B cell (primary cell): ENCODE measurements around the gene KSR2. TPM values are rescaled to one million over a fixed set of nuclear protein-coding genes. Genes with fewer than 3 reads are reported as not detected.

Experiments used
- ATAC-seq: fragments of 200-7000 bp; cut with Tn5 transposase; one replicate; pipeline ENCODE4 v1.10.0; 2021; ENCODE audit warnings: low read depth, mild to moderate bottlenecking, moderate number of reproducible peaks, moderate library complexity
- CTCF ChIA-PET: fragments of 350-600 bp; sonication (Branson Sonifier 250); formaldehyde crosslinking; loops from one replicate; lab custom pipeline; 2021; ENCODE audit warnings: antibody characterized with exemption, inconsistent platforms; lab: Charles Lee
- POLR2A ChIA-PET: fragments of 350-600 bp; sonication (Branson Sonifier 250); formaldehyde crosslinking; loops from one replicate; lab custom pipeline; 2021; ENCODE audit warnings: antibody characterized with exemption; lab: Charles Lee
- DNase-seq: peaks from one replicate; pipeline ENCODE4 v3.0.0; 2013
- H2AFZ ChIP-seq: 2 replicates; pipeline ENCODE4 v1.6.1; 2012; ENCODE audit warnings: mild to moderate bottlenecking, low read depth, low read length; ENCODE audit not compliant: insufficient read depth, poor library complexity, severe bottlenecking
- H3K27ac ChIP-seq, 2 donors: 1 replicate in 1 of 2; 2 replicates in 1 of 2; pipeline ENCODE4 v1.5.1; 2012 to 2013; ENCODE audit warnings: low read length in 2 of 2, mild to moderate bottlenecking in 2 of 2, moderate library complexity in 1 of 2
- H3K27me3 ChIP-seq, 4 experiments: fragments of 200-600 bp in 1 of 4; sonication (generic) in 1 of 4; replicated peaks in 1 of 4; 1 replicate in 2 of 4; 2 replicates in 2 of 4; pipeline versions ENCODE4 v1.6.1 to v1.7.0; 2013 to 2016; ENCODE audit warnings: low read length in 3 of 4, mild to moderate bottlenecking in 2 of 4, mixed read lengths in 1 of 4, moderate library complexity in 1 of 4; ENCODE audit not compliant: insufficient read depth in 4 of 4, control insufficient read depth in 3 of 4; ENCODE audit errors: control extremely low read depth in 1 of 4
- H3K36me3 ChIP-seq, 2 experiments: replicated peaks in 1 of 2; 1 replicate in 1 of 2; 2 replicates in 1 of 2; pipeline versions ENCODE4 v1.6.1 to v1.7.1; 2013; ENCODE audit warnings: low read length in 1 of 2; ENCODE audit not compliant: insufficient read depth in 2 of 2, control insufficient read depth in 1 of 2; ENCODE audit errors: control extremely low read depth in 1 of 2, extremely low read depth in 1 of 2
- H3K4me1 ChIP-seq, 2 donors: fragments of 200-600 bp in 1 of 2; sonication (generic) in 1 of 2; 1 replicate in 1 of 2; 2 replicates in 1 of 2; pipeline versions ENCODE4 v1.5.1 to v1.6.1; 2013 to 2017; ENCODE audit warnings: low read length in 2 of 2; ENCODE audit not compliant: control insufficient read depth in 2 of 2, insufficient read depth in 2 of 2
- H3K4me2 ChIP-seq: replicated peaks from 2 replicates; pipeline ENCODE3; 2012; ENCODE audit warnings: mild to moderate bottlenecking, low read depth, low read length; ENCODE audit not compliant: poor library complexity, severe bottlenecking
- H3K4me3 ChIP-seq, 5 experiments: fragments of 200-600 bp in 1 of 5; sonication (generic) in 1 of 5; 1 replicate in 3 of 5; 2 replicates in 2 of 5; pipeline versions ENCODE4 v1.5.1 to v1.7.0; 2011 to 2016; ENCODE audit warnings: low read length in 4 of 5, mild to moderate bottlenecking in 4 of 5, low read depth in 2 of 5, control low read depth in 1 of 5, moderate library complexity in 1 of 5; ENCODE audit not compliant: insufficient read depth in 1 of 5; ENCODE audit errors: control extremely low read depth in 1 of 5, extremely low read depth in 1 of 5
- H3K79me2 ChIP-seq: fragments of 200-600 bp; sonication (generic); one replicate; pipeline ENCODE4 v1.6.0; 2016; ENCODE audit warnings: low read length; ENCODE audit not compliant: control insufficient read depth, insufficient read depth
- H3K9ac ChIP-seq: fragments of 200-600 bp; sonication (generic); 2 replicates; pipeline ENCODE4 v1.6.1; 2017; ENCODE audit warnings: mild to moderate bottlenecking, low read length, moderate library complexity
- H3K9me3 ChIP-seq, 3 donors: one replicate each; pipeline versions ENCODE4 v1.6.1 to v1.7.1; 2013; ENCODE audit warnings: low read length in 2 of 3; ENCODE audit not compliant: control insufficient read depth in 2 of 3, insufficient read depth in 1 of 3; ENCODE audit errors: control extremely low read depth in 1 of 3
- H4K20me1 ChIP-seq: 2 replicates; pipeline ENCODE4 v1.6.0; 2012; ENCODE audit warnings: mild to moderate bottlenecking, low read length; ENCODE audit not compliant: insufficient read depth, control insufficient read depth, poor library complexity, severe bottlenecking
- H3K27ac Mint-ChIP-seq: one replicate; pipeline ENCODE4 v1.8.0; 2021; ENCODE audit warnings: mixed read lengths
- H3K27me3 Mint-ChIP-seq: one replicate; pipeline ENCODE4 v1.8.0; 2021; ENCODE audit warnings: mixed read lengths
- H3K4me1 Mint-ChIP-seq: one replicate; pipeline ENCODE4 v1.8.0; 2021; ENCODE audit warnings: mixed read lengths
- H3K4me3 Mint-ChIP-seq: one replicate; pipeline ENCODE4 v1.8.0; 2021; ENCODE audit warnings: mixed read lengths
- H3K9me3 Mint-ChIP-seq: one replicate; pipeline ENCODE4 v1.8.0; 2022; ENCODE audit warnings: mixed read lengths; ENCODE audit not compliant: insufficient read depth
- CTCF ChIP-seq: fragments of 200-600 bp; IDR thresholded peaks from one replicate; pipeline ENCODE4 v1.8.0; 2022; ENCODE audit warnings: antibody characterized with exemption, mild to moderate bottlenecking
- EZH2 ChIP-seq: IDR thresholded peaks from 2 replicates; pipeline ENCODE4 v1.6.1; 2012; ENCODE audit warnings: borderline replicate concordance, low read depth, mild to moderate bottlenecking, moderate library complexity, low read length; ENCODE audit not compliant: insufficient read depth, poor library complexity, severe bottlenecking
- WGBS: methylation state at CpG from one replicate; pipeline ENCODE4 v1.1.5; 2013; ENCODE audit warnings: missing lambda C conversion rate; ENCODE audit not compliant: insufficient coverage; 5-methylcytosine and 5-hydroxymethylcytosine counted together
- intact Hi-C: fragments of 100-400 bp; cut with micrococcal nuclease; formaldehyde crosslinking; loops from one replicate; pipeline ENCODE4 v1.10.0; 2022
- polyA plus RNA-seq: library from polyadenylated mRNA; depleted of rRNA; stranded (reverse); fragments of >200 nt; gene quantifications from 2 replicates; pipeline ENCODE4 v1.2.3, GENCODE V29; 2012
- total RNA-seq, 2 donors: library from RNA; stranded (reverse); fragments of 120-200 nt in 1 of 2; gene quantifications; 1 replicate in 1 of 2; 2 replicates in 1 of 2; pipeline versions ENCODE4 v1.2.3 to v1.2.4, GENCODE V29; 2013 to 2022

Gene KSR2
- total and polyA plus RNA-seq, 2 donors (not counting 1 experiment from before 2014, with no cell fraction given): not detected

DNA sequence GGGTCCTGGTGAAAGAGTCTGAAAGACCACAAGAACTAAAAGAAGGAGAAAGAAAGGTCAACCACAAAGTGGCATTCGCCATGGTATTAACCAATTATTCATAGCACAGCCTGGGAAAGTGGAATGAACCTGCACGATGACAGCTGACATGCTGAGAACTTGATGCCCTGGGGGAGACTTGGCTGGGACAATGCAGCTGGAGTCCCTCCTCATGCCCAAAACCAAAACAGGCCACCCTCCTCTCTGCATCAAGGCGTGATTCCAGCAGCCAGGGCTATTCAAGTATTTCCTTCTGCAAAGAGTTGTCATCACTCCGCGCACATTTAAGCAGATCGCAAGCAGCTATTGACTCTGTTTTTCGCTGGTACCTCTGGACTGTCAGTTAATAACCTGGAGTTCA is 440.3 kb downstream of the KSR2 start:
- Histone ChIP-seq H3K27ac (no peak overlapping the region), H4K20me1 (no peaks in the 10 kb centered on the region), H3K4me1 (no peaks in the 10 kb centered on the region), H3K9ac (no peak overlapping the region), H3K9me3 (peaks cover 0 to 4% (median 0%) of the 10 kb centered on the region in 3 donors), H2AFZ (no peak overlapping the region), H3K36me3 (no peaks in the 10 kb centered on the region), H3K79me2 (no peaks in the 10 kb centered on the region), H3K4me2 (no peak overlapping the region), H3K4me3 (no peak overlapping the region), H3K27me3 (no peaks in the 10 kb centered on the region)
- intact Hi-C loops: no loop called here
- no peak for ATAC-seq
- no peaks in the 10 kb centered on the region for H3K4me1 Mint-ChIP-seq
- no peak overlapping the region for H3K4me3 Mint-ChIP-seq
- CTCF ChIA-PET: no interaction called here
- no peak overlapping the region for H3K27ac Mint-ChIP-seq
- H3K27me3 Mint-ChIP-seq: no peaks in the 10 kb centered on the region
- no peak for DNase-seq
- TF ChIP-seq EZH2 (no peak), CTCF (no peak)
- POLR2A ChIA-PET: no interaction called here
- WGBS: 89% methylated on average over 6 of the region's 7 CpGs
- H3K9me3 Mint-ChIP-seq: peaks cover 2% of the 10 kb centered on the region

GRCh38 chr12:117527479-117527855 is 441.3 kb downstream of the KSR2 start:
- Histone ChIP-seq H3K36me3 (no peaks in the 10 kb centered on the region), H3K9me3 (peaks cover 0 to 4% (median 0%) of the 10 kb centered on the region in 3 donors), H3K9ac (no peak overlapping the region), H3K4me2 (no peak overlapping the region), H3K27ac (no peak overlapping the region), H3K4me3 (no peak overlapping the region), H3K79me2 (no peaks in the 10 kb centered on the region), H2AFZ (no peak overlapping the region), H3K27me3 (no peaks in the 10 kb centered on the region), H3K4me1 (no peaks in the 10 kb centered on the region), H4K20me1 (no peaks in the 10 kb centered on the region)
- intact Hi-C loops: no loop called here
- H3K4me3 Mint-ChIP-seq: no peak overlapping the region
- peaks cover 2% of the 10 kb centered on the region for H3K9me3 Mint-ChIP-seq
- ATAC-seq: no peak
- ChIA-PET POLR2A (no interaction called here), CTCF (interaction anchor here (0.7 kb wide), 1 partner anchor 1118 kb away, joined by 3 read pairs; no protein-coding TSS in a partner anchor)
- DNase-seq: no peak
- no peak overlapping the region for H3K27ac Mint-ChIP-seq
- H3K4me1 Mint-ChIP-seq: no peaks in the 10 kb centered on the region
- H3K27me3 Mint-ChIP-seq: no peaks in the 10 kb centered on the region
- 72% methylated on average over 4 of the region's 4 CpGs for WGBS
- no peak for TF ChIP-seq EZH2
- TF ChIP-seq CTCF: no peak
